A549 (cell line): Measurements from ENCODE around the gene CLN5. TPM values are rescaled to one million over a fixed set of nuclear protein-coding genes. Genes with fewer than 3 reads are reported as not detected.

Experiments
- ATAC-seq, 2 experiments: fragments of 200-7000 bp in 1 of 2; fragments of >200 bp in 1 of 2; cut with Nextera tagmentation in 1 of 2; cut with Tn5 transposase in 1 of 2; 3 replicates each; pipeline versions ENCODE4 v1.8.0 to v1.9.1; 2018 to 2020; ENCODE audit warnings: mild to moderate bottlenecking in 1 of 2, moderate library complexity in 1 of 2
- CTCF ChIA-PET: fragments of 300-600 bp; sonication (Branson Sonifier 250); formaldehyde crosslinking; extraction: SDS; loops from one replicate; lab custom pipeline; 2021; ENCODE audit warnings: antibody characterized with exemption, inconsistent platforms; lab: Yijun Ruan, JAX
- POLR2A ChIA-PET: fragments of 350-600 bp; formaldehyde crosslinking; extraction: SDS; loops from one replicate; lab custom pipeline; 2021; ENCODE audit warnings: antibody characterized with exemption, inconsistent platforms; lab: Yijun Ruan, JAX
- DNase-seq, 2 experiments: peaks; one replicate each; pipeline versions ENCODE4 v3.0.0 to v3.0.0-alpha.2; 2011 to 2016; ENCODE audit warnings: low read depth in 1 of 2, low spot score in 1 of 2
- FAIRE-seq: peaks from 2 replicates; lab custom pipeline; 2011; peaks lifted over from hg19 to GRCh38; lab: Jason Lieb, UNC
- H3K27ac ChIP-seq, 2 experiments: fragments of >200 bp; sonication (Bioruptor Twin); formaldehyde crosslinking; 3 replicates each; pipeline ENCODE4 v1.5.1; 2016 to 2017
- H3K4me1 ChIP-seq: fragments of >200 bp; sonication (Bioruptor Twin); formaldehyde crosslinking; 3 replicates; pipeline ENCODE4 v1.6.1; 2016
- H3K4me2 ChIP-seq: fragments of >200 bp; sonication (Bioruptor Twin); formaldehyde crosslinking; 3 replicates; pipeline ENCODE4 v1.6.1; 2016
- H3K4me3 ChIP-seq: fragments of >200 bp; sonication (Bioruptor Twin); formaldehyde crosslinking; 3 replicates; pipeline ENCODE4 v1.5.1; 2016
- H3K9me3 ChIP-seq: fragments of >200 bp; sonication (Bioruptor Twin); formaldehyde crosslinking; 3 replicates; pipeline ENCODE4 v1.6.1; 2016
- BHLHE40 ChIP-seq: IDR thresholded peaks from 2 replicates; pipeline ENCODE4 v1.6.1; 2012; ENCODE audit warnings: low read depth, low read length, inconsistent platforms
- CBX2 ChIP-seq: fragments of 200-600 bp; sonication (generic); IDR thresholded peaks from 2 replicates; pipeline ENCODE4 v1.6.1; 2016; ENCODE audit warnings: low read depth, mild to moderate bottlenecking, borderline replicate concordance
- CEBPB ChIP-seq, 2 experiments: fragments of >200 bp in 1 of 2; sonication (Bioruptor Twin) in 1 of 2; formaldehyde crosslinking in 1 of 2; IDR thresholded peaks; 2 replicates each; pipeline ENCODE4 v1.6.1; 2012 to 2016
- CHD4 ChIP-seq: fragments of 200-600 bp; sonication (generic); IDR thresholded peaks from 2 replicates; pipeline ENCODE4 v1.6.1; 2016; ENCODE audit warnings: antibody characterized with exemption, mild to moderate bottlenecking, borderline replicate concordance
- CTCF ChIP-seq: fragments of >200 bp; sonication (Bioruptor Twin); formaldehyde crosslinking; IDR thresholded peaks from 3 replicates; pipeline ENCODE4 v1.5.1; 2016
- EP300 ChIP-seq, 2 experiments: fragments of >200 bp; sonication (Bioruptor Twin); formaldehyde crosslinking; IDR thresholded peaks; 2 replicates in 1 of 2; 3 replicates in 1 of 2; pipeline ENCODE4 v1.6.1; 2016 to 2017
- FOSL2 ChIP-seq, 2 experiments: fragments of 450-650 bp in 1 of 2; fragments of >200 bp in 1 of 2; sonication (Bioruptor Twin) in 1 of 2; formaldehyde crosslinking; IDR thresholded peaks; 2 replicates each; pipeline versions ENCODE4 v1.5.0 to v1.6.1; 2016 to 2020; ENCODE audit warnings: mild to moderate bottlenecking in 1 of 2, moderate library complexity in 1 of 2
- HOXB13 ChIP-seq: fragments of 250-450 bp; sonication (Bioruptor Pico); IDR thresholded peaks from 2 replicates; pipeline ENCODE4 v1.5.0; 2020; ENCODE audit warnings: low read depth, mild to moderate bottlenecking, moderate library complexity
- JUNB ChIP-seq: fragments of >200 bp; sonication (Bioruptor Twin); formaldehyde crosslinking; IDR thresholded peaks from 2 replicates; pipeline ENCODE4 v1.6.1; 2016
- KDM5A ChIP-seq: fragments of 200-600 bp; sonication (generic); IDR thresholded peaks from 2 replicates; pipeline ENCODE4 v1.6.1; 2016; ENCODE audit warnings: antibody characterized with exemption, mild to moderate bottlenecking
- MAFK ChIP-seq: fragments of 450-650 bp; IDR thresholded peaks from 2 replicates; pipeline ENCODE4 v1.6.1; 2014; ENCODE audit not compliant: partially characterized antibody
- MYC ChIP-seq: IDR thresholded peaks from 2 replicates; pipeline ENCODE4 v1.6.1; 2012; ENCODE audit warnings: mild to moderate bottlenecking, inconsistent platforms, low read length, improper control_type of control experiment, borderline replicate concordance
- NPAS2 ChIP-seq: fragments of 250-450 bp; sonication (Bioruptor Pico); IDR thresholded peaks from 2 replicates; pipeline ENCODE4 v1.8.0; 2022; ENCODE audit warnings: mild to moderate bottlenecking, moderate library complexity, borderline replicate concordance
- NR3C1 ChIP-seq: fragments of >200 bp; sonication (Bioruptor Twin); formaldehyde crosslinking; IDR thresholded peaks from 3 replicates; pipeline ENCODE4 v1.6.1; 2017
- POLR2A ChIP-seq: IDR thresholded peaks from 2 replicates; pipeline ENCODE4 v1.6.1; 2012; ENCODE audit warnings: mild to moderate bottlenecking, low read length
- POLR2AphosphoS2 ChIP-seq: conservative IDR thresholded peaks from 2 replicates; pipeline ENCODE4 v1.6.1; 2012; ENCODE audit warnings: low read length, improper control_type of control experiment, inconsistent platforms
- RARB ChIP-seq: fragments of 250-450 bp; sonication (Bioruptor Pico); IDR thresholded peaks from 2 replicates; pipeline ENCODE4 v1.8.0; 2021; ENCODE audit warnings: mild to moderate bottlenecking, moderate library complexity
- RCOR1 ChIP-seq: fragments of 150-350 bp; IDR thresholded peaks from 2 replicates; pipeline ENCODE4 v1.6.1; 2014; ENCODE audit warnings: antibody characterized with exemption, low read length, low read depth
- TFCP2L1 ChIP-seq: fragments of 250-450 bp; sonication (Bioruptor Pico); IDR thresholded peaks from 2 replicates; pipeline ENCODE4 v1.5.0; 2021; ENCODE audit warnings: mild to moderate bottlenecking
- ZNF302 ChIP-seq: fragments of 250-450 bp; sonication (Bioruptor Pico); IDR thresholded peaks from 2 replicates; pipeline ENCODE4 v1.9.0; 2021; ENCODE audit warnings: inconsistent platforms, mild to moderate bottlenecking, moderate library complexity
- WGBS: methylation state at CpG from one replicate; pipeline ENCODE4 v1.1.6; 2017; ENCODE audit errors: missing lambda C conversion rate; 5-methylcytosine and 5-hydroxymethylcytosine counted together
- polyA plus RNA-seq, 4 experiments: library from polyadenylated mRNA; depleted of rRNA in 3 of 4; stranded (reverse); fragments of >200 nt; fragmentation: RNase III in 1 of 4; extraction: RNeasy Plus Mini Kit Qiagen cat#74134 plus additional on column Dnase treatment in 1 of 4; gene quantifications; 2 replicates in 3 of 4; 3 replicates in 1 of 4; pipeline ENCODE4 v1.2.3, GENCODE V29; 2011 to 2017
- TF ChIP-seq, protein P1 (sequence below): fragments of >200 bp; sonication (Bioruptor Twin); formaldehyde crosslinking; IDR thresholded peaks from 2 replicates; pipeline ENCODE4 v1.6.1; 2016
- TF ChIP-seq, protein P2 (sequence below): fragments of 150-350 bp; IDR thresholded peaks from 2 replicates; pipeline ENCODE4 v1.6.1; 2014; ENCODE audit warnings: low read depth, mild to moderate bottlenecking, low read length

CLN5 gene
- polyA plus RNA-seq, 2 of the 4 experiments (the other 2 are of a cell fraction) = 11.7 to 21.1 TPM

DNA sequence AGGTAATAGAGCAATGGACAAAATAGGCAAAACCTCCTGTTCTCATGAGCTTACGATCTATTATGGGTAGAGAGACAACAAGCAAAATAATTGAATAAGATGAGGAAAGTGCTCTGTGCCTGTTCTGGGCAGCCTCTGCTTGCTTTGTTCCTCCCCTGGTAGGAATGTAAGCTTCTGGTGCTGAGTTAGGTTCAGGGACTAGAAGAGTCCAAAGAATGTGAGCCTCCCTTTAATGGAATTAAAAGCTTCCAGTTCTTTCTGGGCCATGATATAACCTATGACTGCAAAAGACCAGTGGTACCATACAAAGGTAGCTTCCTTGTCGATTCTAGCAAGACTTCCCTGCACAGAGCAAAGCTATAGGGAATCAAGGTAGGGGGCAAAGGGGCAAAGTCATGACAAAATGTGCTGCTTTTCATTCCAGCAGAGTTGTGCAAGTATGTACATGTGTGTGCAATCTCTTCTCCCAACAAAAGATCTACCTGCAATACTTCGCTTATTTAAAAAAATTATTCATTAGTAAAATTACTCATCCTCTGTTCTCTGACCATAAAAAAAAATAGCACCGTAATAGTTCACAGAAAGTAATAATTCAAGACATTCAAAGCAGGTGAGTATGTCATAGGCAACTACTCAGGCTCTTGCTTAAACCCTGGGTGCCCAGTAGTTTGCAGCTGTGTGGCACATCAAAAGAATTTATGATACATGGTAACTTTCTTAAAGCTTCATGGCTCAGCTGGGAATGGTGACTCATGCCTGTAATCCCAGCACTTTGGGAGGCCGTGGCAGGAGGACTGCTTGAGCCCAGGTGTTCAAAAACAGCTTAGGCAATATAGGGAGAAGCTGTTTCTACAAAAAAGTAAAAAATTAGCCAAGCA lies 22.2 kb upstream of the CLN5 start:
- POLR2A ChIA-PET = no interaction called here
- WGBS = 24% methylated on average over 5 of the region's 5 CpGs
- no peak for DNase-seq
- no peak for FAIRE-seq
- TF ChIP-seq, protein P1, sequence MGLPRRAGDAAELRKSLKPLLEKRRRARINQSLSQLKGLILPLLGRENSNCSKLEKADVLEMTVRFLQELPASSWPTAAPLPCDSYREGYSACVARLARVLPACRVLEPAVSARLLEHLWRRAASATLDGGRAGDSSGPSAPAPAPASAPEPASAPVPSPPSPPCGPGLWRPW = no peak
- TF ChIP-seq MYC (no peak), POLR2AphosphoS2 (no peak)
- Histone ChIP-seq H3K9me3 (no peaks in the 10 kb centered on the region), H3K4me2 (no peak overlapping the region), H3K4me1 (no peaks in the 10 kb centered on the region), H3K4me3 (no peak overlapping the region), H3K27ac (no peak overlapping the region)
- CTCF ChIA-PET = interaction anchor here (0.6 to 3.7 kb wide), 2 partner anchors 11 to 1284 kb away, joined by 3 to 26 read pairs; no protein-coding TSS in a partner anchor
- ATAC-seq = no peak

DNA sequence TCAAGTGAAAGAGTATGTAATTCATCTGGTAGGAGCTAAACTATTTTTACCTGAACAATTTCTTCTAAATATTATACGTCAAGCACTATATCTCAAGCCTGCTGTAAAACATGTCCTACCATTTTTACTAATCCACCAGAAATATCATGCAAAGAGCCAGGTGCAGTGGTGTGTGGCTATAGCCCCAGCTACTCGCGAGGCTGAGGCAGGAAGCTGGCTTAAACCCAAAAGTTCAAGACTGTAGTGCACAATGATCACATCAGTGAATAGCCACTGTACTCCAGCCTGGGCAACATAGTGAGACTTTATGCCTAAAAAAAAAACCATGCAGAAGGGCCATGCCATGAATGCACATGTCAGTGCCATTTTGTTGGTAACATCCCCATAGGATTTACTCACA lies 20.7 kb upstream of the CLN5 start:
- H3K27ac ChIP-seq = no peak overlapping the region
- no peak for DNase-seq
- ChIA-PET CTCF (interaction anchor here (3.7 kb wide), 1 partner anchor 9 kb away, joined by 26 read pairs; no protein-coding TSS in a partner anchor), POLR2A (no interaction called here)
- H3K4me3 ChIP-seq = no peak overlapping the region
- no peaks in the 10 kb centered on the region for H3K9me3 ChIP-seq
- H3K4me2 ChIP-seq = no peak overlapping the region
- WGBS = 57% methylated on average over 3 of the region's 3 CpGs
- no peak for TF ChIP-seq MYC
- TF ChIP-seq ZNF302 (CRISPR knock-in tag) = no peak
- no peak for TF ChIP-seq TFCP2L1 (CRISPR knock-in tag)
- TF ChIP-seq RARB (CRISPR knock-in tag) = no peak
- TF ChIP-seq, all 56 proteins: peak for 0
- no peak for FAIRE-seq
- H3K4me1 ChIP-seq = no peaks in the 10 kb centered on the region
- no peak for ATAC-seq

DNA sequence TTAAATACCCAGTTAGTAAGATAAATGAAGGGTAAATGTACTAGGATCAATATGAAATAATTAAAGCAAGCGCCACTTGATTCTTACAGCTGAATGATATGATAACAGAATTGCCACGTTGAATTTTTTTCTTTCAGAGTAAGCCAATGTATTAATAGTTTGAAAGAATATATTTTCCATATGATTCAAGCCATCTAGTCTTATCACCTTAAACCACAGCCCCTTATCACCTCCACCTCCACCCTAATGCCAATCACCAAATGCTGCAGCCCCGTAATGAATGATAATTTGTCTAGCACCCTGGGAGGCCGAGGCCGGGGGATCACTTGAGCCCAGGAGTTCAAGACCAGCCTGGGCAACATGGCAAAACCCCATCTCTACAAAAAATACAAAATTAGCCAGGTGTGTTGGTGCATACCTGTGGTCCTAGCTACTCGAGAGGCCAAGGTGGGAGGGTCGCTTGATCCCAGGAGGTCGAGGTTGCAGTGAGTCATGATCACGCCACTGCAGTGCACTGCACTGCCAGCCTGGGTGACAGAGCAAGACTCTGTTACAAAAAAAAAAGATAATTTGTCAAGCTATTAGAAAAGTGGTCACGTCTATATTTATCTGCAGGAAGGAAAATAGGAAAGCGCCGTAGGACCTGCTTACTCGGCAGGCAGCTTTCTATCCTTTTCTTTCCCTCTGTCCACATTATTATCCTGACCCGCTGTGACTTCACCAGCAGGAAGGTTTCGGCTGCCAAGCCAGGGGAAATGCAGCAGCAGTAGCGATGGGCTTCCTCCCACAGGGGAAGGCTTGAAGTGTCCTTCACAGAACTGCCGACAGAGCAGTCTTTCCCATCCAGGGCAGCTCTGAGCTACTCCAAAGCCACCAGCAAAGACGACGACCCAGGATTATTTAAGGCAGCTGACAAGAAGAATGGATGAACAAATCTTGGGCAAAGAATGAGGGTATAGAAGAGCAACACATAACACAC lies 19.7 kb upstream of the CLN5 start:
- no peak for TF ChIP-seq CEBPB (IDR thresholded peaks at IDR 0.05)
- no peak for TF ChIP-seq NR3C1
- TF ChIP-seq, all 56 proteins: peak for 0
- CTCF ChIA-PET = interaction anchor here (3.7 kb wide), 1 partner anchor 8 kb away, joined by 26 read pairs; no protein-coding TSS in a partner anchor

DNA sequence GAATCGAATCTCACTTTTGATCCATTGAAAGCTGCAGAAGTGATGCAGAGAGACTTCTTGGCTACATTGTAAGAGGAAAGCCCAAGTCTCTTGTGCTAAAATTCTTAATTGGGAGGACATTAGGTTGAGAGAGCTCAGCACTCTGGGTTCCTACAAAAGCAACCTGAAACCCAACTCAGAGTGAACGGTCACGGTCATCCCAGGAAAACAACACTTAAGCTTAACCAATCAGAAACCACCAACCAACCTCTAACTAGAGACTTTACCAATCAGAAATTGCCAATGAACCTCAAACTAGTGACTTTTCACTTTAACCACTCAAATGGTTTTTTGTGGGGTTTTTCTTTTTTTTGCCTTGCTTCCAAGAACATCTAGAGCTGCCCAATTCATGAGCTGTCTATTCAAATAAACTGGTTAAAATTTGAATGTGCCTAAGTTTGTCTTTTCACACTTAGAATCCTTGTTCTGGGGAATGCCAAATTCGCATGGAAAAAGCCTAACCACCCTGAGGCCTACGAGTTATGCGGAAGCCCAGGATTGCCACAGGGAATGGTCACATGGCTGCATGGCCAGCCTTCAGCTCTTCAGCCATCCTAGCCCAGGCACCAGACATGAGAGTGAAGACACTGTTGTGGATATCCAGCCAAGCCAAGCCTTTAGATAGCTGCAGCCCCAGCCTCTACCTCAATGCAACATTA lies 17.8 kb upstream of the CLN5 start:
- ATAC-seq = no peak
- POLR2A ChIA-PET = no interaction called here
- TF ChIP-seq NR3C1 = no peak
- no peak for TF ChIP-seq MAFK
- no peak for TF ChIP-seq POLR2A
- TF ChIP-seq CBX2 = no peak
- no peak for TF ChIP-seq CTCF
- TF ChIP-seq EP300 (IDR thresholded peaks at IDR 0.05) = no peak
- TF ChIP-seq, protein P2, sequence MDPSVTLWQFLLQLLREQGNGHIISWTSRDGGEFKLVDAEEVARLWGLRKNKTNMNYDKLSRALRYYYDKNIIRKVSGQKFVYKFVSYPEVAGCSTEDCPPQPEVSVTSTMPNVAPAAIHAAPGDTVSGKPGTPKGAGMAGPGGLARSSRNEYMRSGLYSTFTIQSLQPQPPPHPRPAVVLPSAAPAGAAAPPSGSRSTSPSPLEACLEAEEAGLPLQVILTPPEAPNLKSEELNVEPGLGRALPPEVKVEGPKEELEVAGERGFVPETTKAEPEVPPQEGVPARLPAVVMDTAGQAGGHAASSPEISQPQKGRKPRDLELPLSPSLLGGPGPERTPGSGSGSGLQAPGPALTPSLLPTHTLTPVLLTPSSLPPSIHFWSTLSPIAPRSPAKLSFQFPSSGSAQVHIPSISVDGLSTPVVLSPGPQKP = no peak
- no peak for TF ChIP-seq KDM5A
- no peak for TF ChIP-seq CHD4
- TF ChIP-seq HOXB13 = no peak
- TF ChIP-seq FOSL2 (IDR thresholded peaks at IDR 0.05) = no peak
- no peak for TF ChIP-seq FOSL2 (CRISPR knock-in tag; IDR thresholded peaks at IDR 0.05)
- TF ChIP-seq BHLHE40 = no peak
- TF ChIP-seq CEBPB (IDR thresholded peaks at IDR 0.05) = no peak
- no peak for TF ChIP-seq MYC
- no peak for TF ChIP-seq JUNB
- TF ChIP-seq RCOR1 = no peak
- no peak for TF ChIP-seq NPAS2 (CRISPR knock-in tag)
- TF ChIP-seq, all 56 proteins: peak for 0
- FAIRE-seq = no peak
- no peaks in the 10 kb centered on the region for H3K4me1 ChIP-seq
- CTCF ChIA-PET = no interaction called here
- H3K9me3 ChIP-seq = no peaks in the 10 kb centered on the region
- no peak overlapping the region for H3K4me3 ChIP-seq
- 60% methylated on average over 6 of the region's 6 CpGs for WGBS
- no peak overlapping the region for H3K27ac ChIP-seq
- H3K4me2 ChIP-seq = no peak overlapping the region
- no peak for DNase-seq

More for the DNA sequence above, 19.7 kb upstream of the CLN5 start:
- H3K4me2 ChIP-seq = no peak overlapping the region
- H3K9me3 ChIP-seq = no peaks in the 10 kb centered on the region
- H3K4me1 ChIP-seq = no peaks in the 10 kb centered on the region
- ATAC-seq (no peak), FAIRE-seq (no peak), DNase-seq (no peak)
- no peak overlapping the region for H3K4me3 ChIP-seq
- 62% methylated on average over 18 of the region's 19 CpGs for whole genome bisulfite sequencing
- no peak overlapping the region for H3K27ac ChIP-seq
- POLR2A ChIA-PET = no interaction called here
